SU-DHL-6 (cell line): ENCODE measurements around the gene SLC25A43.

ENCODE experiments used
- H2AFZ ChIP-seq: fragments of 200-600 bp; sonication (generic); 2 replicates; pipeline ENCODE4 v1.6.1; 2014; ENCODE audit warnings: low read depth, mild to moderate bottlenecking, moderate library complexity, mixed read lengths, antibody characterized with exemption, low read length; ENCODE audit not compliant: severe bottlenecking
- H3F3A ChIP-seq: fragments of 200-600 bp; shearing (Covaris generic); 2 replicates; pipeline ENCODE4 v1.6.0; 2016; ENCODE audit warnings: antibody characterized with exemption, mild to moderate bottlenecking; ENCODE audit not compliant: insufficient read depth
- H3K27ac ChIP-seq: fragments of 200-600 bp; sonication (generic); 2 replicates; pipeline ENCODE4 v1.5.1; 2016; ENCODE audit warnings: low read depth, mild to moderate bottlenecking, low read length, moderate library complexity, mixed read lengths
- H3K27me3 ChIP-seq: fragments of 200-600 bp; sonication (generic), shearing (Covaris generic); 2 replicates; pipeline ENCODE4 v1.6.0; 2014; ENCODE audit warnings: mild to moderate bottlenecking, low read length
- H3K36me3 ChIP-seq: fragments of 200-600 bp; sonication (generic); 2 replicates; pipeline ENCODE4 v1.6.1; 2014; ENCODE audit warnings: mild to moderate bottlenecking, low read length, mixed read lengths
- H3K4me2 ChIP-seq: fragments of 300-600, 200-600 bp; shearing (Covaris generic), sonication (generic); 2 replicates; pipeline ENCODE4 v1.6.0; 2014; ENCODE audit warnings: low read length, low read depth, mild to moderate bottlenecking; ENCODE audit not compliant: poor library complexity, severe bottlenecking
- H3K4me3 ChIP-seq: fragments of 200-600 bp; sonication (generic); 2 replicates; pipeline ENCODE4 v1.5.1; 2014; ENCODE audit warnings: antibody characterized with exemption, low read length, mild to moderate bottlenecking, mixed read lengths; ENCODE audit not compliant: insufficient read depth, poor library complexity, severe bottlenecking
- H3K79me2 ChIP-seq: fragments of 200-600 bp; sonication (generic); 2 replicates; pipeline ENCODE4 v1.6.1; 2014; ENCODE audit warnings: mild to moderate bottlenecking, low read length, moderate library complexity; ENCODE audit not compliant: insufficient read depth
- H3K9ac ChIP-seq: fragments of 200-600 bp; sonication (generic); 2 replicates; pipeline ENCODE4 v1.7.0; 2014; ENCODE audit warnings: mild to moderate bottlenecking, low read length
- H3K9me2 ChIP-seq: fragments of 200-600 bp; sonication (generic); replicated peaks from 2 replicates; pipeline ENCODE4 v1.6.1; 2014; ENCODE audit warnings: low read length; ENCODE audit not compliant: insufficient read depth
- H3K9me3 ChIP-seq: fragments of 200-600 bp; sonication (generic); 2 replicates; pipeline ENCODE4 v1.6.1; 2014; ENCODE audit warnings: low read length, mixed read lengths; ENCODE audit not compliant: insufficient read depth
- H4K20me1 ChIP-seq: fragments of 200-600 bp; sonication (generic); 2 replicates; pipeline ENCODE4 v1.6.1; 2014; ENCODE audit warnings: low read depth, mild to moderate bottlenecking, antibody characterized with exemption, low read length, moderate library complexity, mixed read lengths
- EZH2phosphoT487 ChIP-seq: fragments of 200-600 bp; sonication (generic), shearing (Covaris generic); conservative IDR thresholded peaks from 2 replicates; pipeline ENCODE4 v1.6.1; 2018; ENCODE audit warnings: mild to moderate bottlenecking, antibody characterized with exemption, low read length, moderate library complexity, mixed read lengths
- TF ChIP-seq, protein P1 (sequence below): fragments of 200-600 bp; sonication (generic); IDR thresholded peaks from one replicate; pipeline ENCODE4 v1.5.1; 2017; ENCODE audit warnings: antibody characterized with exemption, mild to moderate bottlenecking, low read length, moderate library complexity; ENCODE audit not compliant: insufficient read depth, poor library complexity, severe bottlenecking

Gene SLC25A43

GRCh38 chrX:119442286-119442685, 43.1 kb downstream of the SLC25A43 start:
- Histone ChIP-seq H3K79me2 (no peaks in the 10 kb centered on the region), H3K27ac (no peak overlapping the region), H3F3A (no peaks in the 10 kb centered on the region), H3K4me3 (no peak overlapping the region), H3K4me2 (no peak overlapping the region), H3K27me3 (no peaks in the 10 kb centered on the region), H4K20me1 (no peaks in the 10 kb centered on the region), H3K9ac (no peak overlapping the region), H3K9me2 (no peaks in the 10 kb centered on the region), H3K36me3 (no peaks in the 10 kb centered on the region), H2AFZ (no peak overlapping the region), H3K9me3 (no peaks in the 10 kb centered on the region)
- TF ChIP-seq, protein P1, sequence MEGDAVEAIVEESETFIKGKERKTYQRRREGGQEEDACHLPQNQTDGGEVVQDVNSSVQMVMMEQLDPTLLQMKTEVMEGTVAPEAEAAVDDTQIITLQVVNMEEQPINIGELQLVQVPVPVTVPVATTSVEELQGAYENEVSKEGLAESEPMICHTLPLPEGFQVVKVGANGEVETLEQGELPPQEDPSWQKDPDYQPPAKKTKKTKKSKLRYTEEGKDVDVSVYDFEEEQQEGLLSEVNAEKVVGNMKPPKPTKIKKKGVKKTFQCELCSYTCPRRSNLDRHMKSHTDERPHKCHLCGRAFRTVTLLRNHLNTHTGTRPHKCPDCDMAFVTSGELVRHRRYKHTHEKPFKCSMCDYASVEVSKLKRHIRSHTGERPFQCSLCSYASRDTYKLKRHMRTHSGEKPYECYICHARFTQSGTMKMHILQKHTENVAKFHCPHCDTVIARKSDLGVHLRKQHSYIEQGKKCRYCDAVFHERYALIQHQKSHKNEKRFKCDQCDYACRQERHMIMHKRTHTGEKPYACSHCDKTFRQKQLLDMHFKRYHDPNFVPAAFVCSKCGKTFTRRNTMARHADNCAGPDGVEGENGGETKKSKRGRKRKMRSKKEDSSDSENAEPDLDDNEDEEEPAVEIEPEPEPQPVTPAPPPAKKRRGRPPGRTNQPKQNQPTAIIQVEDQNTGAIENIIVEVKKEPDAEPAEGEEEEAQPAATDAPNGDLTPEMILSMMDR = no peak
- TF ChIP-seq EZH2phosphoT487 = no peak

- H4K20me1 ChIP-seq = no peaks in the 10 kb centered on the region
- TF ChIP-seq, protein P1 = no peak
- no peak for TF ChIP-seq EZH2phosphoT487
- H3K36me3 ChIP-seq = no peaks in the 10 kb centered on the region
- H3K4me2 ChIP-seq = no peak overlapping the region
- no peak overlapping the region for H3K9ac ChIP-seq
- no peak overlapping the region for H3K27ac ChIP-seq
- no peak overlapping the region for H2AFZ ChIP-seq
- H3K27me3 ChIP-seq = no peaks in the 10 kb centered on the region
- no peaks in the 10 kb centered on the region for H3K9me2 ChIP-seq
- no peaks in the 10 kb centered on the region for H3K79me2 ChIP-seq
- no peak overlapping the region for H3K4me3 ChIP-seq
- H3F3A ChIP-seq = no peaks in the 10 kb centered on the region
- no peaks in the 10 kb centered on the region for H3K9me3 ChIP-seq
These were observed 54.1 kb downstream of the SLC25A43 start for GRCh38 chrX:119453202-119453601.

DNA sequence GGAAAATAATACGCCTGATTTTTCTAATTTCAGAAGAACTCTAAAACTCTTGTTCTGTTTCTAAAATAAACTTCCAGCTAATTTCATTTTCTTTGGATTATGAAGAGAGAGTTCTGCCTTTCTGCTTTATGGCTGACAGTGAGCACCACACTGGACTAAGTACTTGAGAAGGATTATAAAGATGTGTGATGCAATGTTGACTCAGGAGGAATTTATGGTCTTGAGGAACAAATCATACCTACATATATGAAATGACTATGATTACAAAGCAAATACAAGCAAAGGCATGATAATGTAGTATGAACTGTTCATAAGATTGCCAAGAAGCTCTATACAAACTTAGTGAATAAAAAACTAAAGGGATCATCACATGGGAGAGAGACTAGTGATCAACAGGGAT, 56.1 kb downstream of the SLC25A43 start:
- TF ChIP-seq EZH2phosphoT487 = no peak
- TF ChIP-seq, protein P1 = no peak
- Histone ChIP-seq H3K36me3 (no peaks in the 10 kb centered on the region), H3K9ac (no peak overlapping the region), H4K20me1 (no peaks in the 10 kb centered on the region), H2AFZ (no peak overlapping the region), H3K9me3 (no peaks in the 10 kb centered on the region), H3K4me3 (no peak overlapping the region), H3F3A (no peaks in the 10 kb centered on the region), H3K79me2 (no peaks in the 10 kb centered on the region), H3K27ac (no peak overlapping the region), H3K27me3 (no peaks in the 10 kb centered on the region), H3K4me2 (no peak overlapping the region), H3K9me2 (no peaks in the 10 kb centered on the region)
